Erythroblast (primary cell): ENCODE measurements around the gene TFAP2E.

Experiments used
- GATA1 ChIP-seq: IDR thresholded peaks from 2 replicates; pipeline ENCODE4 v1.6.1; 2011; ENCODE audit warnings: low read depth, mild to moderate bottlenecking, control low read depth, low read length, moderate library complexity
- POLR2A ChIP-seq: IDR thresholded peaks from 2 replicates; pipeline ENCODE4 v1.6.1; 2011; ENCODE audit warnings: mild to moderate bottlenecking, low read length

DNA sequence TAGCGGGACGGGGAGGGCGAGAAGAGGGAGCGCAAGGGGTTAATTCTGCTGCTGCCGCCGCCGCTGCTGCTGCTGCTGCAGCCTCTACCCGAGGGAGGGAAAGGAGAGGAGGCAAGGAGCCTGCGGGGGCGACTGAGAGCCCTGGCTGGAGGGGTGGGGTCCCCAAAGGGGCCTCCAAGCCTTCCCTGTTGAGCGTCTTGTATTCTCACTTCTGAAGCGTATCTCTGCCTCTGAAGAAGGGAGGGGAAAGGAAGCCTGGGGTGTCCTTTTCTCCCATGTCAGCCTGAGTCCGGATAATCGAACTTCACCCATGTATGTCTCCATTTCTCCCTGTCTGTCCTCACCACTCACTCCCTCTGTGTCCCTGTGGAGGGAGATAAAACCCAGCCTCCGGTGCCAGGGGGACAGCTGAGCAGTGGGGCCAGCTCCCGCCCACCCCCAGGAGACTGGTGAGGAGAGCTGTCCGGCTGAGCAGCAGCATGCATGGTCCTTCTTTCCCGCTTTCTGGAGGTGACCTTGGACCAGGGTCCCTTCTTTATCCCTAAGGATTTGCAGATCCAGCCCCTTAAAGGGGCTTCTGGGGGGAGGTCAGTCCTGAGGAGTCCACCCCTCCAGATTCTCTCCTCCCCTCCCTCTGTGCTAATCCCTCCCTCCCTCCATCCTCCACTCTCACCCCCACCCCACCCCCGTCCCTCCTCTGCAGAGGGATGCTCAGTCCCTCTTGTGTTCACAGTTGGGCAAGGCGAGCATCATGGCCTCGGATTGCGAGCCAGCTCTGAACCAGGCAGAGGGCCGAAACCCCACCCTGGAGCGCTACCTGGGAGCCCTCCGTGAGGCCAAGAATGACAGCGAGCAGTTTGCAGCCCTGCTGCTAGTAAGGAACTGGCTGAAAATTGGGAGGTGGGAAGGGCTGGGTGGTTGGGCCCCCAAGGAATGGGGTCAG lies 14.5 kb upstream of the TFAP2E start:
- TF ChIP-seq POLR2A = no peak
- no peak for TF ChIP-seq GATA1
